ENCODE results near the gene HSD17B8. TPM values are rescaled to one million over a fixed set of nuclear protein-coding genes. Genes with fewer than 3 reads are reported as not detected.
A peak's percentile ranks its signal among the peaks of the same experiment; 100 is the strongest.

HSD17B8 gene
- polyA plus RNA-seq, 2 of the 4 experiments (the other 2 are of a cell fraction) = 9.5 to 16.5 TPM

GRCh38 chr6:33198853-33199436, 5.5 kb upstream of the HSD17B8 start:
- Histone ChIP-seq H3K4me1 (peaks cover 23% of the 10 kb centered on the region), H3K9me3 (no peaks in the 10 kb centered on the region), H3K4me2 (peak overlapping the region; percentile 99), H3K27ac (peak overlapping the region; percentile 97 to 100; a peak in 5 of 6 replicates), H3K4me3 (peak overlapping the region; percentile 98)
- 18% methylated on average over 1 of the region's 3 CpGs for WGBS (ENCODE audit: missing lambda C conversion rate)
- DNase-seq (ENCODE audit: low read depth in 1 of 2, low spot score in 1 of 2) = no peak
- FAIRE-seq = no peak
- ATAC-seq = no peak
- TF ChIP-seq EHMT2 (IDR thresholded peaks at IDR 0.05; ENCODE audit: low read depth) (no peak), RARB (CRISPR knock-in tag; IDR thresholded peaks at IDR 0.05) (no peak), NFE2L2 (conservative IDR thresholded peaks at IDR 0.05; ENCODE audit: low read length) (no peak), NR3C1 (IDR thresholded peaks at IDR 0.05) (no peak), HES2 (IDR thresholded peaks at IDR 0.05) (no peak), ZFP36 (IDR thresholded peaks at IDR 0.05; ENCODE audit: borderline replicate concordance, partially characterized antibody) (no peak), CBX2 (IDR thresholded peaks at IDR 0.05; ENCODE audit: borderline replicate concordance, low read depth) (no peak), SMC3 (IDR thresholded peaks at IDR 0.05) (no peak), CBX8 (IDR thresholded peaks at IDR 0.05) (no peak), TP53 (CRISPR knock-in tag; IDR thresholded peaks at IDR 0.05) (no peak), POLR2A (IDR thresholded peaks at IDR 0.05; ENCODE audit: low read length) (no peak), GATA3 (IDR thresholded peaks at IDR 0.05; ENCODE audit: borderline replicate concordance) (no peak), JUNB (IDR thresholded peaks at IDR 0.05) (no peak)
- CTCF ChIA-PET = interaction anchor here (0.8 to 2.1 kb wide), 3 partner anchors 10 to 49 kb away, joined by 3 to 9 read pairs (median 8); partner anchors contain the start of gene RING1
- POLR2A ChIA-PET = interaction anchor here (0.9 to 1.5 kb wide), 2 partner anchors 10 to 227 kb away, joined by 4 to 6 read pairs; partner anchors contain the start of gene RING1

DNA sequence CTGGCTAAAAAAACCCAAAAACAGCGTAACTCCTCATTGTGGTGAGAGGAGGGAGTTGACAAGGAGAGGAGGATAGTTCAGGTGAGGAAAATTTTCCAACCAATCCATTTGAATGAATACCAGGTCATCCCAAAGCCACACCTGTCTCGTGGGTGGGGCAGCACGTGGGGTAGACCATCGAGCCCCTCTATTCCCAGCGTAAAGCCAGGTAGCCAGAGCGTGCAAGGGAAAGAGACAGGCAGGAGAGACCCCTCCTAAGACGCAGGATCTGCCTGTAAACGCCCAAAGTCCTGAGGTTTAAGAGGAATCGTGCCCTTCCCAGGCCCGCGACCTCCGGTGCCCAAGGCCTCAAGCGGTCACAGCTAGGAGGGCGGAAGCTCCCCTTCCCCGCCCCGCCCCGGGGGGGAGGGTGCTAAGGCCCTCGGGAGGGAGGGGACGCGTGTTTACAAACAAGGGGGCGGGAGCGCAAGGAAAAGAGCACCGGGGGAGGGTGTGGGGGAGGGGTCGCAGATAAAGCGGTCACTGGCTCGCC, 4.7 kb upstream of the HSD17B8 start:
- peak; percentile 20 to 51; a peak in 5 of 6 replicates for ATAC-seq
- H3K27ac ChIP-seq = peak overlapping the region; percentile 97 to 100
- DNase-seq (ENCODE audit: low read depth in 1 of 2, low spot score in 1 of 2) = peak; percentile 53 to 81
- H3K4me3 ChIP-seq = peak overlapping the region; percentile 98
- no peak for FAIRE-seq
- TF ChIP-seq HES2 (IDR thresholded peaks at IDR 0.05) = no peak
- TF ChIP-seq, protein P1, sequence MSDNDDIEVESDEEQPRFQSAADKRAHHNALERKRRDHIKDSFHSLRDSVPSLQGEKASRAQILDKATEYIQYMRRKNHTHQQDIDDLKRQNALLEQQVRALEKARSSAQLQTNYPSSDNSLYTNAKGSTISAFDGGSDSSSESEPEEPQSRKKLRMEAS (IDR thresholded peaks at IDR 0.05) = peak; percentile 37
- no peak for TF ChIP-seq MYC (IDR thresholded peaks at IDR 0.05; ENCODE audit: borderline replicate concordance, low read length)
- TF ChIP-seq, protein P2, sequence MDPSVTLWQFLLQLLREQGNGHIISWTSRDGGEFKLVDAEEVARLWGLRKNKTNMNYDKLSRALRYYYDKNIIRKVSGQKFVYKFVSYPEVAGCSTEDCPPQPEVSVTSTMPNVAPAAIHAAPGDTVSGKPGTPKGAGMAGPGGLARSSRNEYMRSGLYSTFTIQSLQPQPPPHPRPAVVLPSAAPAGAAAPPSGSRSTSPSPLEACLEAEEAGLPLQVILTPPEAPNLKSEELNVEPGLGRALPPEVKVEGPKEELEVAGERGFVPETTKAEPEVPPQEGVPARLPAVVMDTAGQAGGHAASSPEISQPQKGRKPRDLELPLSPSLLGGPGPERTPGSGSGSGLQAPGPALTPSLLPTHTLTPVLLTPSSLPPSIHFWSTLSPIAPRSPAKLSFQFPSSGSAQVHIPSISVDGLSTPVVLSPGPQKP (IDR thresholded peaks at IDR 0.05; ENCODE audit: low read depth, low read length) = no peak
- peak; percentile 28; the same call in 1 of the 2 replicates for TF ChIP-seq USF2 (IDR thresholded peaks at IDR 0.05)
- TF ChIP-seq KDM5A (IDR thresholded peaks at IDR 0.05) = 0 out of 2 replicates have a peak, but pooled peaks have one; percentile 7
- TF ChIP-seq ESRRA (IDR thresholded peaks at IDR 0.05; ENCODE audit: borderline replicate concordance, low read length) = no peak
- TF ChIP-seq HOXB5 (CRISPR knock-in tag; IDR thresholded peaks at IDR 0.05) = no peak
- TF ChIP-seq BCL3 (IDR thresholded peaks at IDR 0.05) = no peak
- no peak for TF ChIP-seq TP53 (CRISPR knock-in tag; IDR thresholded peaks at IDR 0.05)
- no peak for TF ChIP-seq EHMT2 (IDR thresholded peaks at IDR 0.05; ENCODE audit: low read depth)
- TF ChIP-seq TFCP2L1 (CRISPR knock-in tag; IDR thresholded peaks at IDR 0.05) = no peak
- no peak for TF ChIP-seq ZSCAN20 (CRISPR knock-in tag; IDR thresholded peaks at IDR 0.05)
- no peak for TF ChIP-seq RNF2 (IDR thresholded peaks at IDR 0.05; ENCODE audit: borderline replicate concordance, low read depth)
- no peak for TF ChIP-seq HDAC2 (IDR thresholded peaks at IDR 0.05)
- TF ChIP-seq JUN (IDR thresholded peaks at IDR 0.05) = no peak
- TF ChIP-seq CHD2 (IDR thresholded peaks at IDR 0.05; ENCODE audit: low read length, partially characterized antibody) = no peak
- TF ChIP-seq HOXA7 (CRISPR knock-in tag; IDR thresholded peaks at IDR 0.05) = no peak
- TF ChIP-seq HMGXB4 (CRISPR knock-in tag; IDR thresholded peaks at IDR 0.05; ENCODE audit: borderline replicate concordance) = no peak
- no peak for TF ChIP-seq EP300 (IDR thresholded peaks at IDR 0.05)
- no peak for TF ChIP-seq FOSB (CRISPR knock-in tag; IDR thresholded peaks at IDR 0.05)
- TF ChIP-seq HOXB13 (CRISPR knock-in tag; IDR thresholded peaks at IDR 0.05; ENCODE audit: low read depth) = no peak
- TF ChIP-seq FOSL2 (IDR thresholded peaks at IDR 0.05) = no peak
- TF ChIP-seq FOSL2 (CRISPR knock-in tag; IDR thresholded peaks at IDR 0.05) = no peak
- no peaks in the 10 kb centered on the region for H3K9me3 ChIP-seq
- peak overlapping the region; percentile 99 for H3K4me2 ChIP-seq
- H3K4me1 ChIP-seq = peaks cover 26% of the 10 kb centered on the region
- CTCF ChIA-PET = interaction anchor here (0.8 kb wide), 1 partner anchor 48 kb away, joined by 3 read pairs; no protein-coding TSS in a partner anchor
- 7% methylated on average over 11 of the region's 26 CpGs for WGBS (ENCODE audit: missing lambda C conversion rate)
- POLR2A ChIA-PET = interaction anchor here (0.6 to 1.5 kb wide), 4 partner anchors 9 to 228 kb away, joined by 3 to 6 read pairs (median 4); partner anchors contain the start of gene RING1
